M059J (cell line): ENCODE data around the gene CDYL. TPM values are rescaled to one million over a fixed set of nuclear protein-coding genes. Genes with fewer than 3 reads are reported as not detected.
A peak's percentile ranks its signal among the peaks of the same experiment; 100 is the strongest.

Source experiments
- DNase-seq: peaks from one replicate; pipeline ENCODE4 v3.0.0-alpha.2; 2012; ENCODE audit warnings: low read depth
- total RNA-seq: library from RNA; depleted of rRNA; stranded (reverse); fragments of >200 nt; shearing (Covaris generic); gene quantifications from 2 replicates; pipeline ENCODE4 v1.2.3, GENCODE V29; 2014

CDYL gene
- total RNA-seq, 1 experiment from 2014 or later, result 34.3 TPM

DNA sequence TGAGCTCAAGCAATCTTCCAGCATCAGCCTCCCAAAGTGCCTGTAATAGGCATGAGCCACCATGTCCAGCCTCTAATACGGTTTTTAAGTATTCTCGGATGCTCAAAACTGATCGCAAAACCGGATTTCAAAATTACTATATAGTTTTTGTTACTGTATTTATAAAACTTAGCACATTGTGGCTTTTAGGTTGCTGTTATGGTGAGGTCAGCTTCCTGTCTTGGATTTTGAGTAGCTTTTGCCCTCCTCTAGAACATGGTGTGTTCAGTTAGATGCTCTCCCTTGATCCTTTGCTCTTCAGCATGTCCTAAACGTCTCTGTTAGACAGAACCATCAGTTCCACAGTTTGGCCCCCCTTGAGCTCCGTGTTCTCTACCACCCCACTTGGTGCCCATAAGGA is 131.4 kb downstream of the CDYL start:
- DNase-seq, result no peak

DNA sequence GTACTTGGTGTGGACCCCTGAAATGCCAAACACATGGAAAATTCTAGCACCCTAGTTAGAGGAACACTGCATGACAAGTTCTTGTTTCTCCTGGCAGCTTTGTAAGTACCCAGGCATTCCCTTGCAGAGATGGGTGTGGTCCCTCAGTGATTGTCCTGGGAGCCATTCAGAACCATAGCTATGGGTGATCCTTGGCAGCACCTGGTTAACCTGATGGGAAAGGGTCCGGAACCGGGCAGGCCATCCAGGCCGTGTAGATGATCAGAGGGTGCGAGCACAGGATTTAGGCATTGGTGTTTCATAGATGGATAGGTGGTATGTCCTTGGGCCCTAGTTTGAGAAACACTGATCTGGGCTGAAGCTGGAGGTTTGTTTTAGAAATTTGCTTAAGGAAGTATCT is 131.9 kb downstream of the CDYL start:
- DNase-seq, result no peak

GRCh38 chr6:4909063-4909706 is 133.0 kb downstream of the CDYL start:
- no peak for DNase-seq

GRCh38 chr6:4910037-4910760 is 134.0 kb downstream of the CDYL start:
- peak; percentile 42 for DNase-seq

DNA sequence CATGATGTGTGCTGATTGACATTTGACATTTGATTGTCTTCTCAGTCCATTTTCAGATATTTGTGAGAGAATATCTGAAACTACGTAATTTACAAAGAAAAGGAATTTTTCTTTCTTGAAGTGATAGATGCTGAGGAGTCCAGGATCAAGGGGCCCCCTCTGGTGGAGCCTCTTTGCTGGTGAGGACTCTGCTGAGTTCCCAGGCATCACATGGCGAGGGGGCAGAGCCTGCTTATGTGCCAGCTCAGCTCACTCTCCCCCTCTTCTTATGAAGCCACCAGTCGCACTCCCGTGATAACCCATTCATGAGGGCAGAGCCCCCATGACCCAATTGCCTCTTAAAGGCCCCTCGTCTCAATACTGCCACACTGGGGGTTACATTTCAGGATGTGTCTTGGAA is 136.4 kb downstream of the CDYL start:
- DNase-seq, result no peak

- peak; percentile 52 for DNase-seq
Observed at GRCh38 chr6:4913705-4914419, 137.7 kb downstream of the CDYL start.

DNA sequence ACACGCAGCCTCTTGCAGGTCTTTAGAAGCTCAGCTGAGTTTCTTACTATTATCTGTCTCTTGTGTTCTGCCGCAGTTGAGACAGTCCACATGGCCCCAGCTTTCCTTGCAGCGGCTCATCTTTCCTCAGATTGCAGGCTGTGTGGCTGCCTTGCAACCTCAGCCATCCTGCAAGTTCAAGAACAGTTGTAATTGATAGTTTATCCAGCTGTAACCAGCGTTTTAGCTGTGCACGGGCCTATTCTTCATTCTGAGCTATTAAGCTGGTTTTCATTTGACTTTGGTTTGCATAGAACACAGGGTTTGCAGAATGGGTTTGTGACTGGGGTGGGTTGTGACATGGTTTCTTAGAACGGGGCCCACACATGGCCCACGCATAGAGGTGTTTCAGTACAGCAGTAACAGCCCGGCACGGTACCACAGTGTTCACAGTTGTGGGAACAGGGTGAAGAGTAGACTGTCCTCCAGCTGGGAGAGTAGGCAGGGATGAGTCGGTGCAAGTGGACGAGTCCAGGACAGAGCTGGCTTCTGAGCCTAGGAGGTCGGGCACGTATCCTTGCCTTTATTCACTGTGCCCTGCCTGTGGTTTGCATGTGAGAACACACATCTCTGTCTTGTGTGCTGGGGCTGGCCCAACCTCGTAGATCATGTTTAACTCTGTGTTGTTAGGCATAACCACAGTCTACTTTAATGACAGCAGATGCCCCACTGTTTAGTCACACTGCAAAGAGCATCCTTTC is 138.4 kb downstream of the CDYL start:
- peak; percentile 63 for DNase-seq

DNA sequence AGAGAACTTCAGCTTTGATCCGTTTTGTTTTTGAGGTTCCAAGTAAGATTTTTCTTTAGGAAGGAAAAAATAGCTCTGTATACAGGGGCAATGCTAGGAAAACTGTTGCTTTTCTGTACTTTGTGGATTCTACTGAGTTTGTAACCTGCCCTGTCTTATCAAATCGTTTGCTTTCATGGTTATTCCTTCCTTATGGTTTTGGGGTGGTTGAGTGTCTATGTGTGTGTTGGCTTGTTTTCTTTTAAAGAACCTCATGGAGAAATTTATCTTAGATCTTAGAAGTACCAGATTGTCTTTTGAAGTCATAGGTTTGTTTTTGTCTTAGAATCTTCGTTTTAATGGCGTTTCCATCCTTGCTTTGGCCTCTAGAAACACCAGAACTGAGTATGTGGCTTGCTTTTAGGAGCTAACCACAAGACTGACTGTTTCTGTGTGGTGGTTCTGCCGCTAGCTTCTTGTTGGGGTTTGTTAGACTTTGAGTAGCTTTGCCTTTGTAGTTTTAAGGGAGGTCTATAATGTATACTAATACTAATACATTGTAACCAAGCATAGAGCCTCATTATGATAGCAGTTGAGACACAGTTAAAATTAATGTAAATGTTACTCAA is 140.9 kb downstream of the CDYL start:
- no peak for DNase-seq

DNA sequence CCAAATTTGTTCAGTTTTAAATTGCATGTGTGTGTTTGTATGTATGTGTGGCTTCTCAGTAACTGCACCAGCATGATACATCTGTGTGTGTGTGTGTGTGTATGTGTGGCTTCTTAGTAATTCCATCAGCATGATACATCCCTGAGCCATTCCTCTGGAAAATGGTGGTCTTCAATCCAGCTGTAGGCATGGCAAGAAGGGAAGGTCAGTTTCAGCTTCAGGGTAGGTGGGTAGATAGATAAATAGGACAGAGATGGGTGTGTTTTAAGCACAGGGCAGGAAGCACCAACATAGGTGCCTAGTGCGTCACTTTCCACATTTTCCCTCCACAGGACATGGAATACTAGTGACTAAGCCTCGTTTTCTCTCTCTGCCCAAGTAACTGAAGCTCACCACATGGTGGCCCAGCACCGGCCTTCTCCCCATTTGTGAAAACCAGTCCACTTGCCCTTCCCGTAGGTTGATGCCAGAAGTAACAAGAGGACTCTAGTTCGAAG is 144.8 kb downstream of the CDYL start:
- DNase-seq, result peak; percentile 39

DNA sequence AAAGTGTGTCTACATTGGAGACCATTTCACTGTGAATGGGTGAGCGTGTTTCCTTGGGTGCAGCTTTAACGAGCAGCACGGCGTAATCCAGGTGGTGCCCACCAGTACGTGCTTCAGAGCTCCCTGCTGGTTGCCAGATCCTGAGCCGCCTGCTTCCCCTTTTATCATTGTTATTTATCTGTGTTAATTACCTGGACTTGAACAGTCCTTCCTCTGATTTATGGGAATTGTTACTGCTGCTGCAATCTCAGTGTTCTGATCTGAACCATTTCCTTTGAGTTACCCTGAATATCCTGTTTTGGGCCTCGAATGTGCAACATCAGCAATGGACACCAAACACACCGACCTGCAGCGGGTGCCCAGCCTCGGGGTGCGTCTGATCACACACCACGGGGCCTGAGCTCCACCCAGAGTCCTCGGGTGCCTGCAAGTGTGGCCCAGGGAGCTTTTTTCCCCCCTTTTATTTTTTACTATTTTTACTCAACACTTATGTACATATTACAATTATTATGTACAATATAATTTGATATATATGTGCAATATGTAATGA is 146.4 kb downstream of the CDYL start:
- DNase-seq, result no peak

DNA sequence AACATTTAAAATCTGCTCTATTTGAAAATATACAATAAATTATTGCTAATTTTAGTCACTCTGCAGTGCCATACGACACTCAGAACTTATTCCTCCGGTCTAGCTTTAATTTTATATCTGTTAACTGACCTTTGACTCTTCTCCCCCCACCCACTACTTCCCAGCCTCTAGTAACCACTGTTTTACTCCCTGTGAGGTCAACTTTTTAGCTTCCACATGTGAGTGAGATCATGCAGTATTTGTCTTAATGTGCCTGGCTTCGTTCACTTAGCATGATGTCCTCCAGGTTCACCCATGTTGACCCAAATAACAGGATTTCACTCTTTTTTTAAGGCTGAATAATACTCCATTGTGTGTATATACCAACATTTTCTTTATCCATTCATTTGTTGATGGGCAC is 146.9 kb downstream of the CDYL start:
- DNase-seq, result no peak

DNA sequence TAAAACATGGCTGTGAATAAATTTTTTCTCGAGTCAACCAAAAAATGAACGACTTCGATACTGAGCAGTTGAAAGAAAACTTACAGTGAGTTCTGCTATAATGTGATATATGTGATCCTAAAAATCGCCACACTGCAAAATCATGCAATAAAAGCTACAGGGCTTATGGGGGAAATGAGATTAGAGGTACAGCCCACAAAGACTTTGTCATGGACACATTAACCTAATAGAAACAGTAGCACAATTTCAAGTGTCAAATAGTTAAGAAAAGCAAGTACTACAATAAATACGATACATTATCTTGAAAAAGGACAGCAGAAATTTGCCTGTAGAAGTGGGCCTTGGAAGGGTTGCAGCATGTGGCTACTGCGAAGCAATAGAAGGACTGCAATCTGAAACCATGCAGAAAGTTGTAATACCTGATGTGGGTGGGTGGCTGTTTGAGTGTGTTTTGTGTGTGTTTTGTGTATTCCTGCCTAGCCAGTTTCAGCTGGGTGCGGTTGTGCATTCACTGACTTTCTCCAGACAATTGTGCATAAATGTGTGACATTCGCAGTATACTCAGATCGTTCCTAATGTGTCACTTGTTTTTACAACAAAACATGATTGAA is 148.6 kb downstream of the CDYL start:
- no peak for DNase-seq

GRCh38 chr6:4925580-4925979 is 149.4 kb downstream of the CDYL start:
- no peak for DNase-seq

GRCh38 chr6:4928426-4928825 is 152.2 kb downstream of the CDYL start:
- peak; percentile 89 for DNase-seq

DNA sequence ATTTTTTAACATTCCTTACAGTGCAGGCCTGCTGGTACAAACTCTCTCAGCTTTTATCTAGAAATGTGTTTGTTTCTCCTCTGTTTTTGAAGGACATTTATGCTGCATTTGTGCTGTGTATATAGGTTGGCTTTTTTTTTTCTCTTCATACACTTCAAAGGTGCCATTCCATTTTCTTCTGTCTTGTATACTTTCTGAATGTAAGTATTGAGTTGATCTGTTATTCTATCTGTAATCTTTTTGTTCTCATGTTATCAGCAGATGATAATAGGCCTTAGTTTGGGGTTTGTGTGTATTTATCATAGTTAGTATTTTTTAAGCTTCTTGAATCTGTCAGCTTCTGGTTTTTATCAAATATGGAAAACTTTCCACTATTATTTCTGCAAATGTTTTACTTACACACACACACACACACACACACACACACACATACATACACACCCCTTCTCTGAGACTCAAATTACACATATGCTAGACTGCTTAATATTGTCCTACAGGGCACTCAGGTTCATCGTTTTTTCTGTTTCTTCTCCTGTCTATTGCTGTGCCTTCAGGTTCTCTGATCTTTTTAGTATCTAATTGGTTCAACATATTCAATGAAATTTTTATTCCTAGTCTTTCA is 153.0 kb downstream of the CDYL start:
- DNase-seq, result no peak

- no peak for DNase-seq
Observed at GRCh38 chr6:4930025-4930691, 154.0 kb downstream of the CDYL start.

GRCh38 chr6:4931530-4932227 is 155.5 kb downstream of the CDYL start:
- DNase-seq, result no peak

GRCh38 chr6:4932228-4932903 is 156.2 kb downstream of the CDYL start:
- no peak for DNase-seq

DNA sequence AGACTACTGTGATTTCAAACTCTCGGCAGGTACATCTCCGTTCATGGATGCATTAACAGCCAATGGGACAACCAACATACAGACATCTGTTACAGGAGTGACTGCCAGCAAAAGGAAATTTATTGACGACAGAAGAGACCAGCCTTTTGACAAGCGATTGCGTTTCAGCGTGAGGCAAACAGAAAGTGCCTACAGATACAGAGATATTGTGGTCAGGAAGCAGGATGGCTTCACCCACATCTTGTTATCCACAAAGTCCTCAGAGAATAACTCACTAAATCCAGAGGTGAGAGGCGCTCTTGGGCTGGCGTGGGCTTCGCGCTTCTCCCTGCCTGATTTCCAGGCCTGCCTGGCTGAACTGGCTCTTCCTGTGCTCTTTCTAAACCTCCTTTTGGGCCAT is 159.3 kb downstream of the CDYL start:
- no peak for DNase-seq
